Osteoblast (primary cell): ENCODE measurements around the gene ATP5F1A. TPM values are rescaled to one million over a fixed set of nuclear protein-coding genes. Genes with fewer than 3 reads are reported as not detected.
"Not testable (repeated sequence)": the region's sequence is repeated elsewhere in the genome, so short reads cannot be mapped to it uniquely, and the experiment has no call there.

Experiments
- DNase-seq: peaks from one replicate; pipeline ENCODE4 v3.0.0; 2011; ENCODE audit warnings: low spot score, mixed read lengths; ENCODE audit not compliant: insufficient read length; ENCODE audit errors: missing footprints
- H2AFZ ChIP-seq: 2 replicates; pipeline ENCODE4 v1.6.0; 2011; ENCODE audit warnings: mild to moderate bottlenecking, low read length
- H3K27ac ChIP-seq: 2 replicates; pipeline ENCODE4 v1.5.1; 2011; ENCODE audit warnings: mild to moderate bottlenecking, low read depth, low read length, moderate library complexity
- H3K27me3 ChIP-seq: 2 replicates; pipeline ENCODE4 v1.6.0; 2012; ENCODE audit warnings: mild to moderate bottlenecking, control low read depth, inconsistent platforms, low read length, moderate library complexity; ENCODE audit not compliant: insufficient read depth
- H3K36me3 ChIP-seq: 2 replicates; pipeline ENCODE4 v1.5.1; 2011; ENCODE audit warnings: mild to moderate bottlenecking, low read length, control low read depth, moderate library complexity; ENCODE audit not compliant: insufficient read depth
- H3K4me1 ChIP-seq: 2 replicates; pipeline ENCODE4 v1.5.1; 2011; ENCODE audit warnings: mild to moderate bottlenecking, low read length, control low read depth, moderate library complexity; ENCODE audit not compliant: insufficient read depth
- H3K4me2 ChIP-seq: 2 replicates; pipeline ENCODE4 v1.6.0; 2011; ENCODE audit warnings: mild to moderate bottlenecking, low read length; ENCODE audit not compliant: insufficient read depth
- H3K4me3 ChIP-seq: fragments of 200-600 bp; sonication (generic); 3 replicates; pipeline ENCODE4 v1.5.1; 2012; ENCODE audit warnings: mild to moderate bottlenecking, low read length, inconsistent platforms; ENCODE audit not compliant: insufficient read depth
- H3K79me2 ChIP-seq: 2 replicates; pipeline ENCODE4 v1.6.0; 2012; ENCODE audit warnings: mild to moderate bottlenecking, low read length, control low read depth, inconsistent platforms; ENCODE audit not compliant: insufficient read depth
- H3K9me3 ChIP-seq: 2 replicates; pipeline ENCODE4 v1.5.1; 2011; ENCODE audit warnings: low read depth, low read length, control low read depth
- H4K20me1 ChIP-seq: 2 replicates; pipeline ENCODE4 v1.6.0; 2012; ENCODE audit warnings: mild to moderate bottlenecking, low read length, control low read depth; ENCODE audit not compliant: insufficient read depth
- total RNA-seq: library from RNA; depleted of rRNA; stranded (reverse); fragments of >200 nt; gene quantifications from 2 replicates; pipeline ENCODE4 v1.2.3, GENCODE V29; 2012
- TF ChIP-seq, protein P1 (sequence below): IDR thresholded peaks from 2 replicates; pipeline ENCODE4 v1.5.1; 2011; ENCODE audit warnings: mild to moderate bottlenecking, low read depth, low read length, moderate library complexity; ENCODE audit errors: extremely low read depth

ATP5F1A gene
- total RNA-seq, 1 donor: 578 TPM

- H3K79me2 ChIP-seq: peaks cover 10% of the 10 kb centered on the region
- no peak overlapping the region for H3K27ac ChIP-seq
- no peak overlapping the region for H2AFZ ChIP-seq
- TF ChIP-seq, protein P1, sequence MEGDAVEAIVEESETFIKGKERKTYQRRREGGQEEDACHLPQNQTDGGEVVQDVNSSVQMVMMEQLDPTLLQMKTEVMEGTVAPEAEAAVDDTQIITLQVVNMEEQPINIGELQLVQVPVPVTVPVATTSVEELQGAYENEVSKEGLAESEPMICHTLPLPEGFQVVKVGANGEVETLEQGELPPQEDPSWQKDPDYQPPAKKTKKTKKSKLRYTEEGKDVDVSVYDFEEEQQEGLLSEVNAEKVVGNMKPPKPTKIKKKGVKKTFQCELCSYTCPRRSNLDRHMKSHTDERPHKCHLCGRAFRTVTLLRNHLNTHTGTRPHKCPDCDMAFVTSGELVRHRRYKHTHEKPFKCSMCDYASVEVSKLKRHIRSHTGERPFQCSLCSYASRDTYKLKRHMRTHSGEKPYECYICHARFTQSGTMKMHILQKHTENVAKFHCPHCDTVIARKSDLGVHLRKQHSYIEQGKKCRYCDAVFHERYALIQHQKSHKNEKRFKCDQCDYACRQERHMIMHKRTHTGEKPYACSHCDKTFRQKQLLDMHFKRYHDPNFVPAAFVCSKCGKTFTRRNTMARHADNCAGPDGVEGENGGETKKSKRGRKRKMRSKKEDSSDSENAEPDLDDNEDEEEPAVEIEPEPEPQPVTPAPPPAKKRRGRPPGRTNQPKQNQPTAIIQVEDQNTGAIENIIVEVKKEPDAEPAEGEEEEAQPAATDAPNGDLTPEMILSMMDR: no peak
- no peak overlapping the region for H3K4me3 ChIP-seq
- H3K9me3 ChIP-seq: no peaks in the 10 kb centered on the region
- no peak overlapping the region for H3K4me2 ChIP-seq
- no peaks in the 10 kb centered on the region for H3K36me3 ChIP-seq
- no peak for DNase-seq
- H3K27me3 ChIP-seq: no peaks in the 10 kb centered on the region
- H3K4me1 ChIP-seq: peaks cover 20% of the 10 kb centered on the region
- H4K20me1 ChIP-seq: peaks cover 2% of the 10 kb centered on the region
These were observed 49.5 kb downstream of the ATP5F1A start for GRCh38 chr18:46048641-46049040.

DNA sequence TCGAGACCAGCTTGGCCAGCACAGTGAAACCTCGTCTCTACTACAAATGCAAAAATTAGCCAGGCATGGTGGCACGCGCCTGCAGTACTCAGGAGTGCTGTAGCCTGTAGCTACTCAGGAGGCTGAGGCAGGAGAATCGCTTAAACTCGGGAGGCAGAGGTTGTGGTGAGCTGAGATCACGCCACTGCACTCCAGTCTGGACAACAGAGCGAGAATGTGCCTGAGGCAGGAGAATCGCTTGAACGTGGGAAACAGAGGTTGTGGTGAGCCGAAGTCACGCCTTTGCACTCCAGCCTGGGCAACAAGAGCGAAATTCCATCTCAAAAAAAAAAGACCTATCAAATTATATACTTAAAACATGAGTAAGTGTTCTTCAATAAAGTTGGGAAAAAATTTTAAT is 50.7 kb downstream of the ATP5F1A start:
- not testable (repeated sequence) for DNase-seq, H3K9me3 ChIP-seq

GRCh38 chr18:46046688-46047087 is 51.4 kb downstream of the ATP5F1A start:
- no peak overlapping the region for H3K4me3 ChIP-seq
- H3K79me2 ChIP-seq: peaks cover 8% of the 10 kb centered on the region
- no peaks in the 10 kb centered on the region for H3K9me3 ChIP-seq
- TF ChIP-seq, protein P1: no peak
- H3K4me2 ChIP-seq: no peak overlapping the region
- no peak overlapping the region for H2AFZ ChIP-seq
- H4K20me1 ChIP-seq: peaks cover 2% of the 10 kb centered on the region
- no peaks in the 10 kb centered on the region for H3K36me3 ChIP-seq
- H3K4me1 ChIP-seq: peaks cover 13% of the 10 kb centered on the region
- no peaks in the 10 kb centered on the region for H3K27me3 ChIP-seq
- no peak overlapping the region for H3K27ac ChIP-seq
- DNase-seq: no peak

More for the DNA sequence above, 50.7 kb downstream of the ATP5F1A start:
- H2AFZ ChIP-seq, H4K20me1 ChIP-seq, H3K4me3 ChIP-seq, H3K27ac ChIP-seq, H3K4me2 ChIP-seq, H3K79me2 ChIP-seq, H3K27me3 ChIP-seq, H3K36me3 ChIP-seq: not testable (repeated sequence)
- H3K4me1 ChIP-seq: peaks cover 18% of the 10 kb centered on the region

DNA sequence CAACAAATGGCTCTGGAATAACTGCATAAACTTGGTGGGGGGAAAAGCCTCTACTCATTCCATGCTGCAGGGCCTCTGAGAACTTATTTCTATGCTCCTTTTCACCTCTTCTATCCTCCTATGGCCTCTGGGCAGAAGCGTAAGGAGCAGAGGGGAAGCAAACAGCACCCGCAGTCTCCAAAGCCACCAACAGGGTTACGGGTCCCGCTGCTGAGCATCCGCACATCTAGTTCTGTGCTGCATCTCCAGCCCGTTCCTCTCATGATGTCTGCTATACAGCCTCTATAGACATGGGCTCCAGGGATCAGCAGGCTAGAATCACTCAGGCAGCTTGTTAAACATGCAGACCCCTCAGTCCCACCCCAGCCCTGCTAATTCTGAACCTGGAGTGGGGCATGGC is 52.0 kb downstream of the ATP5F1A start:
- Histone ChIP-seq H3K79me2 (peaks cover 8% of the 10 kb centered on the region), H3K4me2 (no peak overlapping the region), H3K27me3 (no peaks in the 10 kb centered on the region), H4K20me1 (peaks cover 2% of the 10 kb centered on the region), H2AFZ (no peak overlapping the region), H3K9me3 (no peaks in the 10 kb centered on the region), H3K4me3 (no peak overlapping the region), H3K36me3 (no peaks in the 10 kb centered on the region), H3K27ac (no peak overlapping the region), H3K4me1 (peaks cover 7% of the 10 kb centered on the region)
- TF ChIP-seq, protein P1: no peak
- no peak for DNase-seq
